HG02852 (cell line): ENCODE measurements around the gene PPP2R5A.

Experiments
- ATAC-seq: cut with Tn5 transposase; IDR thresholded peaks from one replicate; pipeline ENCODE4 v1.9.1; 2021; ENCODE audit warnings: mild to moderate bottlenecking, moderate library complexity; ENCODE audit not compliant: unreplicated experiment

Gene PPP2R5A

GRCh38 chr1:212401838-212402582 is 116.8 kb downstream of the PPP2R5A start:
- ATAC-seq: no peak

- no peak for ATAC-seq
Measured at GRCh38 chr1:212402666-212403321, 117.6 kb downstream of the PPP2R5A start.

GRCh38 chr1:212410231-212410820 is 125.1 kb downstream of the PPP2R5A start:
- ATAC-seq: no peak
